Hepatocyte (in vitro differentiated cells): ENCODE results near the gene PRR23E. TPM values are rescaled to one million over a fixed set of nuclear protein-coding genes. Genes with fewer than 3 reads are reported as not detected.

ENCODE experiments used
- DNase-seq: peaks from one replicate; pipeline ENCODE4 v3.0.0-alpha.2; 2016; ENCODE audit warnings: low spot score
- H2AFZ ChIP-seq: fragments of 200-600 bp; sonication (generic); 2 replicates; pipeline ENCODE4 v1.6.0; 2016; ENCODE audit warnings: antibody characterized with exemption, mild to moderate bottlenecking
- H3K27ac ChIP-seq: fragments of 200-600 bp; sonication (generic); 2 replicates; pipeline ENCODE4 v1.5.1; 2016; ENCODE audit warnings: mild to moderate bottlenecking
- H3K27me3 ChIP-seq: fragments of 200-600 bp; sonication (generic); 2 replicates; pipeline ENCODE4 v1.6.1; 2016
- H3K36me3 ChIP-seq: fragments of 200-600 bp; sonication (generic); replicated peaks from 2 replicates; pipeline ENCODE4 v1.5.1; 2016; ENCODE audit warnings: low read depth; ENCODE audit not compliant: insufficient read depth
- H3K4me1 ChIP-seq: fragments of 200-600 bp; sonication (generic); 2 replicates; pipeline ENCODE4 v1.5.1; 2016; ENCODE audit warnings: mild to moderate bottlenecking, moderate library complexity; ENCODE audit not compliant: insufficient read depth
- H3K4me2 ChIP-seq: fragments of 200-600 bp; sonication (generic); 2 replicates; pipeline ENCODE4 v1.6.0; 2016
- H3K4me3 ChIP-seq: fragments of 200-600 bp; sonication (generic); 2 replicates; pipeline ENCODE4 v1.5.1; 2016; ENCODE audit warnings: mild to moderate bottlenecking
- H3K79me2 ChIP-seq: fragments of 200-600 bp; sonication (generic); 2 replicates; pipeline ENCODE4 v1.6.0; 2017; ENCODE audit warnings: mild to moderate bottlenecking
- H3K9me2 ChIP-seq: fragments of 200-600 bp; sonication (generic); replicated peaks from 2 replicates; pipeline ENCODE4 v1.6.0; 2017; ENCODE audit warnings: mild to moderate bottlenecking; ENCODE audit not compliant: insufficient read depth
- H3K9me3 ChIP-seq: fragments of 200-600 bp; sonication (generic); 2 replicates; pipeline ENCODE4 v1.5.1; 2016; ENCODE audit warnings: low read depth, mild to moderate bottlenecking
- H4K20me1 ChIP-seq: fragments of 200-600 bp; sonication (generic); 2 replicates; pipeline ENCODE4 v1.6.0; 2016; ENCODE audit warnings: mild to moderate bottlenecking; ENCODE audit not compliant: insufficient read depth, poor library complexity, severe bottlenecking
- CTCF ChIP-seq: fragments of 200-600 bp; sonication (generic); IDR thresholded peaks from 2 replicates; pipeline ENCODE4 v1.5.1; 2016; ENCODE audit warnings: antibody characterized with exemption, mild to moderate bottlenecking; ENCODE audit not compliant: poor library complexity
- EZH2 ChIP-seq: fragments of 200-600 bp; sonication (generic); IDR thresholded peaks from 2 replicates; pipeline ENCODE4 v1.6.1; 2016; ENCODE audit warnings: antibody characterized with exemption, mild to moderate bottlenecking, borderline replicate concordance
- EZH2phosphoT487 ChIP-seq: fragments of 200-600 bp; sonication (generic); IDR thresholded peaks from one replicate; pipeline ENCODE4 v1.6.1; 2018; ENCODE audit warnings: antibody characterized with exemption, mild to moderate bottlenecking, low read depth, moderate library complexity; ENCODE audit not compliant: unreplicated experiment, severe bottlenecking
- WGBS: methylation state at CpG from one replicate; pipeline ENCODE4 v1.1.6; 2016; ENCODE audit warnings: low lambda C conversion rate; ENCODE audit errors: missing lambda C conversion rate; 5-methylcytosine and 5-hydroxymethylcytosine counted together
- polyA plus RNA-seq: library from polyadenylated mRNA; unstranded; fragments of >200 nt; fragmentation: Nextera tagmentation; extraction: Ambion mirVana; gene quantifications from 2 replicates; pipeline ENCODE4 v1.2.1, GENCODE V29; 2016
- total RNA-seq: library from RNA; depleted of rRNA; stranded (reverse); fragments of >200 nt; gene quantifications from 2 replicates; pipeline ENCODE4 v1.2.3, GENCODE V29; 2014

Gene PRR23E
- total and polyA plus RNA-seq, 2 experiments from 2014 or later = not detected

GRCh38 chr3:127224118-127224517, 31.2 kb downstream of the PRR23E start:
- no peaks in the 10 kb centered on the region for H3K9me2 ChIP-seq
- 74% methylated on average over 8 of the region's 8 CpGs for WGBS
- no peak overlapping the region for H3K4me3 ChIP-seq
- no peak overlapping the region for H2AFZ ChIP-seq
- H3K4me2 ChIP-seq = no peak overlapping the region
- H3K4me1 ChIP-seq = no peaks in the 10 kb centered on the region
- no peaks in the 10 kb centered on the region for H4K20me1 ChIP-seq
- H3K36me3 ChIP-seq = no peaks in the 10 kb centered on the region
- DNase-seq = no peak
- H3K27me3 ChIP-seq = no peaks in the 10 kb centered on the region
- H3K27ac ChIP-seq = no peak overlapping the region
- H3K9me3 ChIP-seq = peaks cover 3% of the 10 kb centered on the region
- no peak for TF ChIP-seq EZH2
- no peak for TF ChIP-seq EZH2phosphoT487
- no peak for TF ChIP-seq CTCF
- no peaks in the 10 kb centered on the region for H3K79me2 ChIP-seq

GRCh38 chr3:127226457-127226856, 33.5 kb downstream of the PRR23E start:
- Histone ChIP-seq H3K27ac (no peak overlapping the region), H3K9me2 (no peaks in the 10 kb centered on the region), H4K20me1 (no peaks in the 10 kb centered on the region), H3K4me3 (no peak overlapping the region), H2AFZ (no peak overlapping the region), H3K4me2 (no peak overlapping the region), H3K27me3 (no peaks in the 10 kb centered on the region), H3K9me3 (peaks cover 3% of the 10 kb centered on the region), H3K4me1 (no peaks in the 10 kb centered on the region), H3K36me3 (no peaks in the 10 kb centered on the region), H3K79me2 (no peaks in the 10 kb centered on the region)
- no peak for DNase-seq
- TF ChIP-seq EZH2phosphoT487 (no peak), EZH2 (no peak), CTCF (no peak)
- WGBS = 42% methylated on average over 3 of the region's 3 CpGs

GRCh38 chr3:127226946-127227842, 34.3 kb downstream of the PRR23E start:
- WGBS = 37% methylated on average over 12 of the region's 22 CpGs
- Histone ChIP-seq H3K36me3 (no peaks in the 10 kb centered on the region), H3K9me3 (peaks cover 3% of the 10 kb centered on the region), H2AFZ (no peak overlapping the region), H3K4me1 (no peaks in the 10 kb centered on the region), H3K4me3 (no peak overlapping the region), H3K79me2 (no peaks in the 10 kb centered on the region), H3K9me2 (no peaks in the 10 kb centered on the region), H3K4me2 (no peak overlapping the region), H3K27me3 (no peaks in the 10 kb centered on the region), H4K20me1 (no peaks in the 10 kb centered on the region), H3K27ac (no peak overlapping the region)
- DNase-seq = peak; percentile 36
- no peak for TF ChIP-seq CTCF
